ENCODE results near the gene COX8C.
"Not testable (repeated sequence)": the region's sequence is repeated elsewhere in the genome, so short reads cannot be mapped to it uniquely, and the experiment has no call there.

The COX8C gene

GRCh38 chr14:93322929-93323599 lies 23.9 kb upstream of the COX8C start:
- no peak for DNase-seq

GRCh38 chr14:93323600-93324174 lies 23.3 kb upstream of the COX8C start:
- DNase-seq, result no peak

GRCh38 chr14:93326196-93326595 lies 20.8 kb upstream of the COX8C start:
- no peak for DNase-seq

- DNase-seq, result no peak
Measured at GRCh38 chr14:93328546-93328945, 18.4 kb upstream of the COX8C start.

GRCh38 chr14:93329965-93330608 lies 16.9 kb upstream of the COX8C start:
- DNase-seq, result no peak

- DNase-seq, result no peak
Measured at GRCh38 chr14:93330609-93331000, 16.4 kb upstream of the COX8C start.

GRCh38 chr14:93331002-93331727 lies 15.8 kb upstream of the COX8C start:
- no peak for DNase-seq

- DNase-seq, result no peak
Measured at GRCh38 chr14:93331728-93332396, 15.1 kb upstream of the COX8C start.

GRCh38 chr14:93332397-93332852 lies 14.6 kb upstream of the COX8C start:
- DNase-seq, result peak; percentile 4

GRCh38 chr14:93332853-93333630 lies 13.9 kb upstream of the COX8C start, which contains the start of gene BTBD7:
TSS of gene BTBD7 (minus strand) at chr14:93333036. CDS start at chr14:93296051, 36,985 bp downstream.
- peak; percentile 92 for DNase-seq

- DNase-seq, result no peak
Measured at GRCh38 chr14:93333631-93334103, 13.3 kb upstream of the COX8C start.

GRCh38 chr14:93337143-93337753 lies 9.7 kb upstream of the COX8C start:
- DNase-seq, result no peak

GRCh38 chr14:93337884-93338283 lies 9.1 kb upstream of the COX8C start:
- DNase-seq, result no peak

- DNase-seq, result no peak
Measured at GRCh38 chr14:93343266-93343665, 3.7 kb upstream of the COX8C start.

GRCh38 chr14:93343797-93344196 lies 3.2 kb upstream of the COX8C start:
- no peak for DNase-seq

- DNase-seq, result no peak
Measured at GRCh38 chr14:93347850-93348249, 868 bp downstream of the COX8C start.

- no peak for DNase-seq
Measured at GRCh38 chr14:93348292-93348691, 1.3 kb downstream of the COX8C start.

GRCh38 chr14:93354873-93355272 lies 7.9 kb downstream of the COX8C start:
- DNase-seq, result not testable (repeated sequence)

- DNase-seq, result no peak
Measured at GRCh38 chr14:93368996-93369712, 22.2 kb downstream of the COX8C start.

- no peak for DNase-seq
Measured at GRCh38 chr14:93369713-93370266, 22.8 kb downstream of the COX8C start.

All from NCI-H1092 (cell line).